SIG-M5 treated with dmso at 0.1 percent for 504 hours (cell line): ENCODE measurements around the gene CEP128.

Source experiments
- DNase-seq: peaks from one replicate; lab custom pipeline; 2025; ENCODE audit not compliant: unreplicated experiment; lab: John Stamatoyannopoulos, UW

The CEP128 gene

DNA sequence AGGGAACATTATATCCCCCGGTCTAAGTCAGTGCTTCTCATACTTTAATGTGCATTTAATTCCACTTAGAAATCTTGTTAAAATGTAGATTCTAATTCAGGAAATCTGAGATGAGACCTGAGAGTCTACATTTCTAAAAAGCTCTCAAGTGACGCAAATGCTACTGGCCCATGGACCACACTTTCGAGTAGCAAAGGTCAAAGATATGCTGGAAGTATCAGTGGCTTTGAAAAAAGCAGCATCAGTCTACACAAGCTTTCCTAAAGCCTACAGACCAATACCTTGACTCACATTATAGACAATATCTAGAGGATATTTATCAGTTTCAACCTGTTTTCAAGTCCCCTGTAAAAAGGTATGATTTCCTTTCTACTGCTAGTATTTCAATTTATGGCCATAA, 248.6 kb downstream of the CEP128 start:
- DNase-seq: no peak

- no peak for DNase-seq
Observed at GRCh38 chr14:80681651-80682050, 259.9 kb downstream of the CEP128 start.

GRCh38 chr14:80679273-80679672, 262.3 kb downstream of the CEP128 start:
- no peak for DNase-seq

DNA sequence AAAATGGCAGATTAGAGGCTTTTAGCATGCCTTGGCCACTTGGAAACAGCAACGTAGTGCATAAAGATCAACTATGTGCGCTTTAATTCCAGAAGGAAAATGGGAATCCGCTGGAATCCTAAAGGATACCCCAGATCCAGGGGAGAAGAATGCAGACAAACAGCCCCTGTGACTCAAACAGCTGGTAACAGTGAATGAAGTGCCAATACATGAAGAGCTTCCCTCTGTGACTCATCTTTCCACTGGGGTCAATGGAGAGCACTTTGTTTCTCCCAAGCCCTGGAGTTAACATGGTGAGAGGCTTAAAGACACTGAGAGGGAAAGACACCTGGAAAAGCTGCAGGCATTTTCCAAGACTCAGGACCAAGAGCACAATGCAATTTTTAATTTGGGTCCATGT, 263.1 kb downstream of the CEP128 start:
- no peak for DNase-seq

- DNase-seq: no peak
Observed at GRCh38 chr14:80669426-80669825, 272.1 kb downstream of the CEP128 start.

DNA sequence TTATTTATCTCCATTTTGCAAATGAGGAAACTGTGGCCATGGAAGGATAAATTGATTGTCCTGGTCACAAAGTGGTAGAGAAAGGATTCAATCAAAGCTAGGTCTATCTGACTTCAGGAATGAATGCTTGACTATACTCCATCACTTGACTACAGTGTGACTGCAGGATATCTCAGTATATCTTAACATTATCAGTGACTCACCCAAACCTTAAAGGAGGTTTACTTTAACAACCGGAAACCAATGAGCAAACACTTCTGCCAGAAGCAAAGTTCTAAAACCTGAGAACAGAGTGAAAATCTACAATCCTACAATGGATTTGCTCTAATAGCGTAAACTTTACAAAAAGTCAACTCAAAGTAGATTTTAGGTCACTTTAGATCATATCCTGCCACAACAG, 277.0 kb downstream of the CEP128 start:
- DNase-seq: no peak

- no peak for DNase-seq
Observed at GRCh38 chr14:80663541-80663940, 278.0 kb downstream of the CEP128 start.

GRCh38 chr14:80659783-80660182, 281.8 kb downstream of the CEP128 start:
- no peak for DNase-seq

DNA sequence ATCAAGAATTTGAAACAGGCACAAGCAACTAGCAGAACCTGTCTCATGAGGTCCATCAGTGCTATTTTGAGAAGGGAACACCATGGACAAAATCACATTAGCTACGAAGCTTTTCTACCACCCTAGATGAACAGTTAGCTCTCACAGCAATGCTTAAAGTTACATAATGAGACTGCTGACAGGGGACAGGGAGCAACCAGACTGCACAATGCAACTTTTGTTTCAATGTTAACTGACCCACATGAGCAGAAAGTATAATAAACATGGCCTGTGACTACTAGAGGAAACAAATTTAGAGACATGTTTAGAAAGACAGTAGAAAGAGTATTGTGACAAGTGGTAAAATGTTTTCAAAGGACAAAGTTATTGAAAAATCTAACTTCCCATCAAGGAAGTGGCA, 282.8 kb downstream of the CEP128 start:
- DNase-seq: no peak

- no peak for DNase-seq
Observed at GRCh38 chr14:80658155-80658554, 283.4 kb downstream of the CEP128 start.

DNA sequence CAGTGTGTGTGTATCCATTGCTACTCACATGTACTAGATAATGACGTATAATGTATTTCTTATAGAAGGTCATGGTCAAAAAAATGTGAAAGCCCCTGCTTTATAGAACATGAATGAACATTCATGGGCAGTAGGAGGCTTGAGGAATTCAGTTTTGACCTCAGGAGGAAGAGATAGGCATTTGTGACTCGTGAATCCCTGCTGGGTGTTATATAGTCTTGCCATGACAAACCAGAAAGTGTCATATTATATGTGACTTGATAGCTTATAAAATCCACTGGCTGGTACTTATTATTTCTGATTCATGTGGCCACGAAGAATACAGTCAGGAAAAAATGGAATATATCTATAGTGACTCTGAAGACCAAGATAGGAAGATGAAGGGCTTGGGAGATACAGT, 287.6 kb downstream of the CEP128 start:
- DNase-seq: no peak

GRCh38 chr14:80645667-80646413, 295.7 kb downstream of the CEP128 start:
- no peak for DNase-seq

- no peak for DNase-seq
Observed at GRCh38 chr14:80644826-80645225, 296.7 kb downstream of the CEP128 start.

GRCh38 chr14:80638620-80639515, 302.7 kb downstream of the CEP128 start:
- DNase-seq: peak; percentile 4

DNA sequence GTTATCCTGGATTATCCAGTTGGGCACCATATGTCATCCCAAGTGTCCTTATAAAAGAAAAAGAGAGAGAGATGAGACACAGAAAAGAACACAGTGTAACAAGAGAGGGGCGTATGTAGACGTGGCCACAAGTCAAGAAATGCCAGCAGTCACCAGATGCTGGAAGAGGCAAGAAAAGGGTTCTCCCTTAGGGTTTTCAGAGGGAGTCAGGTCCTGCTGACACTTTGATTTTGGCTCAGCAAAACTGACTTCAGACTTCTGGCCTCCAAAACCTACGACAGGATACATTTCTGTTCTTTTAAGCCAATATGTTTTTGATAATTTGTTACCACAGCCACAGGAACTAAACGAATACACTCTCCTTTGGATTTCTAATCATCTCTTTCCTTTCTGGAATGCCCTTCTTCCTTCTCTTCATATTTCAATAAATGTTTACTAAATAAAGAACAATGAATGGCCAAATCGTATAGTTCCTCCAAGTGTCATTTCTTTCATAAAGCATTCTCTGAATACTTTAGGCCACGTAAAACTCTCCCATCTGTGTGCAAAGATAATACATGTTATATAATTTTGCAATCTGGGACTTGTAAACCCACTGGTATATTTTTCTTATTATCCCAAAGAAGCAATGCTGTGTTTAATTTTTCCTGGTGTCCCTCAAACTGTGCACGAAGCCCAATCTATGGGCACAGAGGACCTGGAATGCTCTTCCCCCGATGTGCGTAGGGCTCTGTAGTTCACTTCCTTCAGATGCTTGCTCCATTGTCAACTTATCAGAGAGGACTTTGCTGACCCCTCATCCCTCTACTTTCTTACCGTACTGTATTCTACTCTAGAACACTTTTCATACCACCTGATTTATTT, 303.6 kb downstream of the CEP128 start:
- DNase-seq: no peak

DNA sequence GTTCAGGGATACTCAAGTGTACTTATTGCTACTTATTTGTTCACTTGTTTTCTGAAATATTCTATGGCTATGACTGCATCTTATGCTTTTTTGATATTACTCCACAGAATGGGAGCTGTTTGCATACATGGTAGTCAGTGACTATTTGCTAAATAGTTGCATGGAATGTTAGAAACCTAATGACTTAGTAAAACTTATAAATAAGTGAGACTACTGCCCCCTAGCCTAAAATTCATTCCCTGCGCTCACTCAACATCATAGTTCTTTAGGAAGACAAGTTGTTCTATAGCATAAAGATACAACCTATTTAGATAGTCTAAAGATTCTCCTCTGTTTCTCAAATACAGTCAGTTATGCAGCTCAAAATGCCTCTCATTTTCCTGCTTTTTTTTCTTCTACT, 305.5 kb downstream of the CEP128 start:
- no peak for DNase-seq

- no peak for DNase-seq
Observed at GRCh38 chr14:80634106-80634758, 307.3 kb downstream of the CEP128 start.

DNA sequence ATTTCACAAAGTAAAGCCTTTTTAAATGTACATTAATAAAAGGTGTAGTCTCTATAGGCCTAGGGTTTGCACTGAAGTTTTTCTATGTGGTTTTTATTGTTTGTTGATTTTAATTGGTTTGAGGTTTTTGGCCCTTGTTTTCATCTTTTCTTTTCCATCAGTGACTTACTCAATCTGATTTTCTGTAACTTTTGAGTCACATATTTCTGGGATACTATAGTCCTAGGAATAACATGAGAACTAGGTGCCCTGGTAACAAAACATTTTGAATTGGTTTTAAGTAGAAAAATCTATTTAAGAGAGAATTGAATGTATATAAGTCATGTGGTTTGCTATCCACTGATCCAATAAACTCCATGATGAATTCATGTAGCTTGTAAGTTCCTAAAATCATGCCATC, 311.9 kb downstream of the CEP128 start:
- no peak for DNase-seq

DNA sequence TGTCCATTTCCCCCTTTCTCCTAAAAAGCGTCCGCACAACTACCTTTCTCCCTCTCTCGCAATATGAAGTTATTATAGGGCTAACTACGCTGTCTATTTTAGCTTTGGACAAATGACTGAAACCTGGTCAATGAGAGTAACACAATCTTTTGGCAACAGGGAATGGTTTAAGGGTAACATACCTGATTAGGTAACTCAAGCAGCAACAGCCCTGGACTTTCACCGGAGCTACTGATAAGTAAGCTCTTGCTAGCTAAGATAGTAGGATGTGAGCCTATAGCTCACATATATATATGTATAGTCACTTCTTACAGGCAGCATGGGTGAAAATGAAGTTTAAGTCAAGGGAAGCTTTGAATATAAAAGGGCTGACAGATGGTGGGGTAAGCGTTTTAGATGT, 313.0 kb downstream of the CEP128 start:
- no peak for DNase-seq

DNA sequence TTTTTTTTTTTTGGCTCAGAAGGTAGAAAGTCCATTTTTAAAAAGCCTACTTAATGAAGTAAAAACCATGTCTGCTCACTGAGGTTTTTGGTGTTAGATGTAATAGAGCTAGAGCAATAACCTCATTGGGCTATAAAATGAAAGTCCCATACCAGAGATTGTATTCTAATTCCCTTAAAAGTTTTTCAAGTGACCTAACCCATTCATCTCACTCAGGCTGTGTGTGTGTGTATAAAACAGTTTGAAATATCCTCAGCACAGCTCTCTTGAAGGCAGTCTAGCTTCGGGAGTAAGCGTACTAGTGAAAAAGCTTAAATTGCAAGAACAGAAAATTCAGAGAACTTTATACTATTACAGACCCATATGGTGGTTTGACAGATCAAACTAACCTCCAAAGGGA, 313.8 kb downstream of the CEP128 start:
- DNase-seq: no peak

DNA sequence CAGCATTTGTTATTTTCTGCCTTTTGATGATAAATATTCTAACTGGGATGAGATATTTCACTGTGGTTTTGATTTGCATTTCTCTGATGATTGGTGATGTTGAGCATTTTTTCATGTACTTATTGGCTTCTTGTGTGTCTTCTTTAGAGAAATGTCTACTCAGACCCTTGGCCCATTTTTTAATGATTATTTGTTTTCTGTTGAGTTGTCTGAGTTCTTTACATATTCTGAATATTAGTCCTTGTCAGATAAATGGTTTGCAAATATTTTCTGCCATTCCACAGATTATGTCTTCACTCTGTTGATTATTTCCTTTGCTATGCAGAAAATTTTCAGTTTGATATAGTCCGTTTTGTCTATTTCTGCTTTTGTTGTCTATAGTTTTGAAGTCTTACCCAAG, 317.0 kb downstream of the CEP128 start:
- DNase-seq: no peak
